Breast epithelium (tissue), 4 donors: ENCODE results near the gene RHOB. TPM values are rescaled to one million over a fixed set of nuclear protein-coding genes. Genes with fewer than 3 reads are reported as not detected.

Source experiments
- DNase-seq, 2 donors: peaks; one replicate each; pipeline ENCODE4 v3.0.0-alpha.2; 2019; ENCODE audit warnings: low spot score in 2 of 2
- H3K27ac ChIP-seq, 2 donors: fragments of 200-600 bp; sonication (generic) in 1 of 2; one replicate each; pipeline ENCODE4 v1.5.1; 2016 to 2019; ENCODE audit warnings: mild to moderate bottlenecking in 1 of 2
- H3K27me3 ChIP-seq, 2 donors: fragments of 200-600 bp; sonication (generic) in 1 of 2; one replicate each; pipeline versions ENCODE4 v1.5.1 to v1.6.0; 2017 to 2019; ENCODE audit warnings: control low read depth in 1 of 2, mild to moderate bottlenecking in 1 of 2
- H3K36me3 ChIP-seq: fragments of 200-600 bp; one replicate; pipeline ENCODE4 v1.5.1; 2019
- H3K4me1 ChIP-seq, 2 donors: fragments of 200-600 bp; sonication (generic); one replicate each; pipeline ENCODE4 v1.5.1; 2016 to 2019; ENCODE audit warnings: control low read depth in 1 of 2
- H3K4me3 ChIP-seq, 3 donors: fragments of 200-600 bp; sonication (generic); 1 replicate in 2 of 3; 2 replicates in 1 of 3; pipeline ENCODE4 v1.5.1; 2016 to 2019; ENCODE audit warnings: mild to moderate bottlenecking in 3 of 3, moderate library complexity in 2 of 3
- H3K9me3 ChIP-seq, 2 donors: fragments of 200-600 bp; sonication (generic) in 1 of 2; one replicate each; pipeline ENCODE4 v1.5.1; 2016 to 2019; ENCODE audit warnings: control low read depth in 1 of 2
- CTCF ChIP-seq, 3 donors: fragments of 450-650 bp; IDR thresholded peaks; one replicate each; pipeline ENCODE4 v1.5.1; 2016 to 2017; ENCODE audit warnings: antibody characterized with exemption in 3 of 3, mild to moderate bottlenecking in 3 of 3, moderate library complexity in 3 of 3
- POLR2A ChIP-seq: fragments of 450-650 bp; IDR thresholded peaks from one replicate; pipeline ENCODE4 v1.6.1; 2016; ENCODE audit warnings: antibody characterized with exemption, mild to moderate bottlenecking, moderate library complexity
- POLR2AphosphoS5 ChIP-seq, 3 donors: sonication (generic); formaldehyde crosslinking; IDR thresholded peaks; one replicate each; pipeline ENCODE4 v1.6.1; 2017; ENCODE audit warnings: antibody characterized with exemption in 3 of 3
- intact Hi-C: fragments of 100-400 bp; cut with DNase I; formaldehyde crosslinking; loops from one replicate; pipeline ENCODE4 v1.15.1; 2023; ENCODE audit warnings: low total_unique reads
- total RNA-seq, 3 donors: library from RNA; depleted of rRNA; stranded (reverse); fragments of >200 nt; gene quantifications; one replicate each; pipeline ENCODE4 v1.1.0, GENCODE V29; 2016

Gene RHOB
- total RNA-seq, 3 donors from 2014 or later, result 643 to 1,178 (median 772) TPM

GRCh38 chr2:20475567-20475952, 28.7 kb downstream of the RHOB start:
- TF ChIP-seq CTCF (IDR thresholded peaks at IDR 0.05), result no peak
- no peak for TF ChIP-seq POLR2AphosphoS5 (IDR thresholded peaks at IDR 0.05)
- no peak for TF ChIP-seq POLR2A
- peak overlapping the region; percentile 50 to 61 for H3K27ac ChIP-seq
- DNase-seq, result no peak
- no peak overlapping the region for H3K4me3 ChIP-seq
- no peaks in the 10 kb centered on the region for H3K27me3 ChIP-seq
- no peaks in the 10 kb centered on the region for H3K36me3 ChIP-seq
- no peaks in the 10 kb centered on the region for H3K9me3 ChIP-seq
- no peaks in the 10 kb centered on the region for H3K4me1 ChIP-seq
- intact Hi-C loops, result loop anchor here (1.0 kb wide), 1 partner anchor 34 kb away; no protein-coding TSS in a partner anchor

GRCh38 chr2:20476481-20476880, 29.6 kb downstream of the RHOB start:
- DNase-seq, result no peak
- intact Hi-C loops, result no loop called here
- Histone ChIP-seq H3K4me3 (no peak overlapping the region), H3K27me3 (no peaks in the 10 kb centered on the region), H3K9me3 (no peaks in the 10 kb centered on the region), H3K27ac (no peak overlapping the region), H3K4me1 (no peaks in the 10 kb centered on the region), H3K36me3 (no peaks in the 10 kb centered on the region)
- no peak for TF ChIP-seq POLR2A
- no peak for TF ChIP-seq CTCF (IDR thresholded peaks at IDR 0.05)
- TF ChIP-seq POLR2AphosphoS5 (IDR thresholded peaks at IDR 0.05), result no peak

GRCh38 chr2:20476950-20477349, 30.1 kb downstream of the RHOB start:
- no peak for DNase-seq
- no peaks in the 10 kb centered on the region for H3K27me3 ChIP-seq
- no peak overlapping the region for H3K4me3 ChIP-seq
- H3K36me3 ChIP-seq, result no peaks in the 10 kb centered on the region
- H3K4me1 ChIP-seq, result no peaks in the 10 kb centered on the region
- intact Hi-C loops, result no loop called here
- H3K9me3 ChIP-seq, result no peaks in the 10 kb centered on the region
- TF ChIP-seq CTCF (IDR thresholded peaks at IDR 0.05) (no peak), POLR2A (no peak), POLR2AphosphoS5 (IDR thresholded peaks at IDR 0.05) (no peak)
- peak overlapping the region in 1 of 2 donors; percentile 16 for H3K27ac ChIP-seq

- no peak for DNase-seq
- H3K36me3 ChIP-seq, result no peaks in the 10 kb centered on the region
- H3K4me1 ChIP-seq, result peaks cover 0 to 8% of the 10 kb centered on the region in 2 donors
- H3K27ac ChIP-seq, result no peak overlapping the region
- no peaks in the 10 kb centered on the region for H3K9me3 ChIP-seq
- intact Hi-C loops, result no loop called here
- H3K27me3 ChIP-seq, result no peaks in the 10 kb centered on the region
- no peak overlapping the region for H3K4me3 ChIP-seq
- TF ChIP-seq POLR2AphosphoS5 (IDR thresholded peaks at IDR 0.05), result no peak
- TF ChIP-seq POLR2A, result no peak
- TF ChIP-seq CTCF (IDR thresholded peaks at IDR 0.05), result no peak
Observed at GRCh38 chr2:20478961-20479360, 32.1 kb downstream of the RHOB start.

- H3K27ac ChIP-seq, result no peak overlapping the region
- H3K9me3 ChIP-seq, result no peaks in the 10 kb centered on the region
- intact Hi-C loops, result no loop called here
- H3K36me3 ChIP-seq, result no peaks in the 10 kb centered on the region
- H3K4me1 ChIP-seq, result peaks cover 0 to 13% of the 10 kb centered on the region in 2 donors
- TF ChIP-seq POLR2A, result no peak
- no peak for DNase-seq
- H3K4me3 ChIP-seq, result no peak overlapping the region
- H3K27me3 ChIP-seq, result no peaks in the 10 kb centered on the region
Observed at GRCh38 chr2:20479835-20480234, 33.0 kb downstream of the RHOB start.

GRCh38 chr2:20480913-20481312, 34.0 kb downstream of the RHOB start:
- Histone ChIP-seq H3K4me1 (peaks cover 0 to 13% of the 10 kb centered on the region in 2 donors), H3K9me3 (no peaks in the 10 kb centered on the region), H3K27me3 (no peaks in the 10 kb centered on the region), H3K27ac (no peak overlapping the region), H3K36me3 (no peaks in the 10 kb centered on the region), H3K4me3 (no peak overlapping the region)
- DNase-seq, result no peak
- intact Hi-C loops, result no loop called here
- TF ChIP-seq CTCF (IDR thresholded peaks at IDR 0.05) (no peak), POLR2AphosphoS5 (IDR thresholded peaks at IDR 0.05) (no peak), POLR2A (no peak)
